HepG2 (cell line): ENCODE data around the gene MIGA2. TPM values are rescaled to one million over a fixed set of nuclear protein-coding genes. Genes with fewer than 3 reads are reported as not detected.

Experiments
- ATAD3A ChIP-seq: sonication (generic); formaldehyde crosslinking; IDR thresholded peaks from 2 replicates; pipeline ENCODE4 v1.4.0; 2020; ENCODE audit warnings: missing genetic modification reagents
- CTCF ChIP-seq: sonication (generic); formaldehyde crosslinking; IDR thresholded peaks from 2 replicates; pipeline ENCODE4 v1.5.0; 2020; ENCODE audit warnings: mild to moderate bottlenecking, missing genetic modification reagents, moderate library complexity
- DDIT3 ChIP-seq: sonication (generic); formaldehyde crosslinking; IDR thresholded peaks from 2 replicates; pipeline ENCODE4 v1.4.0; 2020; ENCODE audit warnings: mild to moderate bottlenecking, missing genetic modification reagents
- IRX3 ChIP-seq: sonication (generic); formaldehyde crosslinking; IDR thresholded peaks from 2 replicates; pipeline ENCODE4 v1.8.1; 2023; ENCODE audit warnings: mild to moderate bottlenecking, low read depth, missing genetic modification reagents, borderline replicate concordance
- NR3C1 ChIP-seq: sonication (generic); formaldehyde crosslinking; IDR thresholded peaks from 2 replicates; pipeline ENCODE4 v1.4.0; 2020; ENCODE audit warnings: missing genetic modification reagents
- PLSCR1 ChIP-seq: sonication (generic); formaldehyde crosslinking; IDR thresholded peaks from 2 replicates; pipeline ENCODE4 v1.5.0; 2020; ENCODE audit warnings: missing genetic modification reagents, mild to moderate bottlenecking, borderline replicate concordance
- RARG ChIP-seq: sonication (generic); formaldehyde crosslinking; IDR thresholded peaks from 2 replicates; pipeline ENCODE4 v1.4.0; 2020; ENCODE audit warnings: low read depth, mild to moderate bottlenecking, missing genetic modification reagents
- RNF219 ChIP-seq: sonication (generic); formaldehyde crosslinking; IDR thresholded peaks from 2 replicates; pipeline ENCODE4 v1.5.0; 2020; ENCODE audit warnings: mild to moderate bottlenecking, missing genetic modification reagents
- SCMH1 ChIP-seq: sonication (generic); formaldehyde crosslinking; IDR thresholded peaks from 2 replicates; pipeline ENCODE4 v1.9.0; 2021; ENCODE audit warnings: missing genetic modification reagents, mild to moderate bottlenecking, borderline replicate concordance
- SMAD9 ChIP-seq: sonication (generic); formaldehyde crosslinking; IDR thresholded peaks from 2 replicates; pipeline ENCODE4 v1.5.1; 2020; ENCODE audit warnings: mild to moderate bottlenecking, missing genetic modification reagents
- SPEN ChIP-seq: sonication (generic); formaldehyde crosslinking; IDR thresholded peaks from 2 replicates; pipeline ENCODE4 v1.5.1; 2020; ENCODE audit warnings: low read depth, mild to moderate bottlenecking, missing genetic modification reagents
- ZBTB7A ChIP-seq: sonication (generic); formaldehyde crosslinking; IDR thresholded peaks from 2 replicates; pipeline ENCODE4 v1.8.0; 2022; ENCODE audit warnings: mild to moderate bottlenecking, missing genetic modification reagents
- ZGPAT ChIP-seq: IDR thresholded peaks from 2 replicates; pipeline ENCODE4 v1.6.1; 2016; ENCODE audit warnings: mild to moderate bottlenecking
- ZNF232 ChIP-seq: sonication (generic); formaldehyde crosslinking; IDR thresholded peaks from 2 replicates; pipeline ENCODE4 v1.4.0; 2020; ENCODE audit warnings: missing genetic modification reagents, borderline replicate concordance
- ZNF34 ChIP-seq: sonication (generic); formaldehyde crosslinking; IDR thresholded peaks from 2 replicates; pipeline ENCODE4 v1.4.0; 2020; ENCODE audit warnings: mild to moderate bottlenecking, missing genetic modification reagents, borderline replicate concordance
- ZNF432 ChIP-seq: sonication (generic); formaldehyde crosslinking; IDR thresholded peaks from 2 replicates; pipeline ENCODE4 v1.5.0; 2020; ENCODE audit warnings: missing genetic modification reagents, mild to moderate bottlenecking, borderline replicate concordance
- ZNF512B ChIP-seq: sonication (generic); formaldehyde crosslinking; IDR thresholded peaks from 2 replicates; pipeline ENCODE4 v1.5.1; 2020; ENCODE audit warnings: missing genetic modification reagents, mild to moderate bottlenecking, borderline replicate concordance
- ZNF576 ChIP-seq: sonication (generic); formaldehyde crosslinking; IDR thresholded peaks from 2 replicates; pipeline ENCODE4 v1.4.0; 2020; ENCODE audit warnings: mild to moderate bottlenecking, missing genetic modification reagents
- ZNF737 ChIP-seq: sonication (generic); formaldehyde crosslinking; IDR thresholded peaks from 2 replicates; pipeline ENCODE4 v1.5.0; 2020; ENCODE audit warnings: missing genetic modification reagents, mild to moderate bottlenecking, borderline replicate concordance
- ZNF850 ChIP-seq: sonication (generic); formaldehyde crosslinking; conservative IDR thresholded peaks from 2 replicates; pipeline ENCODE4 v1.9.0; 2021; ENCODE audit warnings: mild to moderate bottlenecking, missing genetic modification reagents
- polyA plus RNA-seq, 8 experiments: library from polyadenylated mRNA; depleted of rRNA in 3 of 8; stranded (reverse) in 7 of 8; unstranded in 1 of 8; fragments of >200 nt; fragmentation: Illumina TruSeq in 4 of 8; extraction: Trizol in 4 of 8; gene quantifications; 2 replicates each; pipeline versions ENCODE4 v1.2.1 to v1.2.3, GENCODE V29; 2011 to 2016; ENCODE audit warnings: low read depth in 4 of 8, missing spikeins in 1 of 8, mixed read lengths in 1 of 8; ENCODE audit not compliant: insufficient read depth in 1 of 8
- total RNA-seq, 5 experiments: library from RNA; depleted of rRNA; stranded (reverse); fragments of >200 nt; fragmentation: Illumina TruSeq; extraction: Trizol; gene quantifications; 2 replicates each; pipeline ENCODE4 v1.2.3, GENCODE V29; 2016; ENCODE audit warnings: low read depth in 1 of 5

Gene MIGA2
- total and polyA plus RNA-seq, 2 of the 13 experiments (the other 11 are each of a cell fraction or from before 2014, with no cell fraction given) = 10.8 to 17.1 TPM

- TF ChIP-seq CTCF (CRISPR knock-in tag) (no peak), NR3C1 (CRISPR knock-in tag) (no peak), SMAD9 (no peak), ZBTB7A (no peak), ZNF232 (CRISPR knock-in tag) (0 out of 2 replicates have a peak, but pooled peaks have one; percentile 37), ZNF576 (CRISPR knock-in tag) (no peak), SPEN (CRISPR knock-in tag) (peak; percentile 82), ZNF512B (CRISPR knock-in tag) (no peak), ZNF432 (no peak), ZNF34 (CRISPR knock-in tag) (no peak), ZNF737 (CRISPR knock-in tag) (no peak), IRX3 (CRISPR knock-in tag) (no peak), PLSCR1 (CRISPR knock-in tag) (no peak), RARG (CRISPR knock-in tag) (no peak), SCMH1 (no peak), ZNF850 (no peak), DDIT3 (CRISPR knock-in tag) (no peak), ATAD3A (CRISPR knock-in tag) (no peak), ZGPAT (CRISPR knock-in tag) (peak; percentile 65; the same call in 1 of the 2 replicates), RNF219 (CRISPR knock-in tag) (no peak)
Measured at GRCh38 chr9:129064499-129064908, 28.1 kb downstream of the MIGA2 start (continued).
